Common myeloid progenitor, CD34-positive (primary cell): ENCODE data around the gene GNE.
"Not testable (repeated sequence)": the region's sequence is repeated elsewhere in the genome, so short reads cannot be mapped to it uniquely, and the experiment has no call there.

Experiments used
- CTCF ChIA-PET: fragments of 350-600 bp; sonication (Branson Sonifier 250); formaldehyde crosslinking; loops from one replicate; lab custom pipeline; 2021; ENCODE audit warnings: antibody characterized with exemption; lab: Charles Lee
- POLR2A ChIA-PET: fragments of 350-600 bp; sonication (Branson Sonifier 250); formaldehyde crosslinking; loops from one replicate; lab custom pipeline; 2021; ENCODE audit warnings: antibody characterized with exemption; lab: Charles Lee
- DNase-seq, 3 donors: peaks; one replicate each; pipeline versions ENCODE4 v3.0.0 to v3.0.0-alpha.2; 2013
- H3K27ac ChIP-seq, 2 experiments: 1 replicate in 1 of 2; 2 replicates in 1 of 2; pipeline ENCODE4 v1.7.0; 2013; ENCODE audit warnings: inconsistent platforms in 2 of 2, low read length in 2 of 2, mild to moderate bottlenecking in 2 of 2, low read depth in 1 of 2, moderate library complexity in 1 of 2; ENCODE audit not compliant: severe bottlenecking in 2 of 2, insufficient read depth in 1 of 2, poor library complexity in 1 of 2
- H3K27me3 ChIP-seq, 5 experiments: replicated peaks in 2 of 5; 1 replicate in 3 of 5; 2 replicates in 2 of 5; pipeline versions ENCODE4 v1.6.1 to v1.7.0; 2013; ENCODE audit warnings: low read length in 4 of 5, mild to moderate bottlenecking in 2 of 5, moderate library complexity in 2 of 5, inconsistent platforms in 1 of 5; ENCODE audit not compliant: insufficient read depth in 5 of 5, control insufficient read depth in 4 of 5
- H3K36me3 ChIP-seq, 4 experiments: 1 replicate in 2 of 4; 2 replicates in 2 of 4; pipeline versions ENCODE4 v1.6.1 to v1.7.0; 2013; ENCODE audit warnings: low read length in 3 of 4, control low read depth in 1 of 4, mild to moderate bottlenecking in 1 of 4; ENCODE audit not compliant: control insufficient read depth in 4 of 4, insufficient read depth in 4 of 4
- H3K4me1 ChIP-seq, 4 experiments: 1 replicate in 3 of 4; 2 replicates in 1 of 4; pipeline versions ENCODE4 v1.6.1 to v1.7.1; 2013; ENCODE audit warnings: low read length in 3 of 4, mild to moderate bottlenecking in 3 of 4, control low read depth in 1 of 4, inconsistent platforms in 1 of 4, moderate library complexity in 1 of 4; ENCODE audit not compliant: control insufficient read depth in 4 of 4, insufficient read depth in 4 of 4; ENCODE audit errors: control extremely low read depth in 1 of 4
- H3K4me3 ChIP-seq, 7 experiments: 1 replicate in 4 of 7; 2 replicates in 3 of 7; pipeline versions ENCODE4 v1.5.1 to v1.7.0; 2013; ENCODE audit warnings: mild to moderate bottlenecking in 7 of 7, low read length in 6 of 7, moderate library complexity in 6 of 7, inconsistent platforms in 2 of 7, low read depth in 2 of 7, control low read depth in 1 of 7; ENCODE audit not compliant: insufficient read depth in 4 of 7, control insufficient read depth in 1 of 7; ENCODE audit errors: extremely low read depth in 1 of 7
- H3K9me3 ChIP-seq, 5 experiments: 1 replicate in 4 of 5; 2 replicates in 1 of 5; pipeline versions ENCODE4 v1.6.1 to v1.7.1; 2013; ENCODE audit warnings: low read length in 4 of 5, mild to moderate bottlenecking in 2 of 5, inconsistent platforms in 1 of 5, low read depth in 1 of 5, moderate library complexity in 1 of 5; ENCODE audit not compliant: control insufficient read depth in 4 of 5, insufficient read depth in 2 of 5; ENCODE audit errors: control extremely low read depth in 1 of 5
- WGBS: methylation state at CpG from one replicate; pipeline ENCODE4 v1.1.5; 2013; ENCODE audit not compliant: insufficient coverage; 5-methylcytosine and 5-hydroxymethylcytosine counted together

Gene GNE

GRCh38 chr9:36180243-36180642 lies 78.0 kb downstream of the GNE start:
- H3K27ac ChIP-seq, H3K9me3 ChIP-seq, H3K4me3 ChIP-seq, CTCF ChIA-PET, DNase-seq, H3K36me3 ChIP-seq, H3K4me1 ChIP-seq, H3K27me3 ChIP-seq, POLR2A ChIA-PET: not testable (repeated sequence)
- WGBS: 100% methylated on average over 3 of the region's 6 CpGs

- 96% methylated on average over 2 of the region's 4 CpGs for WGBS
- no peaks in the 10 kb centered on the region for H3K4me1 ChIP-seq
- CTCF ChIA-PET: interaction anchor here (1.0 to 1.7 kb wide), 4 partner anchors 11 to 16 kb away, joined by 3 to 5 read pairs (median 4); partner anchors contain the start of gene CLTA
- H3K27ac ChIP-seq: no peak overlapping the region
- POLR2A ChIA-PET: interaction anchor here (1.2 kb wide), 1 partner anchor 65 kb away, joined by 4 read pairs; no protein-coding TSS in a partner anchor
- no peak for DNase-seq
- no peaks in the 10 kb centered on the region for H3K27me3 ChIP-seq
- no peak overlapping the region for H3K4me3 ChIP-seq
- H3K9me3 ChIP-seq: no peaks in the 10 kb centered on the region
- no peaks in the 10 kb centered on the region for H3K36me3 ChIP-seq
These were observed 80.7 kb downstream of the GNE start for GRCh38 chr9:36177571-36177970.

- POLR2A ChIA-PET: interaction anchor here (0.5 kb wide), 1 partner anchor 11 kb away, joined by 4 read pairs; no protein-coding TSS in a partner anchor
- DNase-seq, H3K36me3 ChIP-seq, H3K4me3 ChIP-seq, H3K9me3 ChIP-seq, H3K27ac ChIP-seq, H3K27me3 ChIP-seq, H3K4me1 ChIP-seq: not testable (repeated sequence)
- CTCF ChIA-PET: interaction anchor here (1.0 to 2.2 kb wide), 3 partner anchors 9 to 74 kb away, joined by 3 to 11 read pairs (median 3); no protein-coding TSS in a partner anchor
- 99% methylated on average over 9 of the region's 10 CpGs for WGBS
These were observed 81.8 kb downstream of the GNE start for GRCh38 chr9:36176496-36176895.

GRCh38 chr9:36175209-36175608 lies 83.0 kb downstream of the GNE start:
- H3K36me3 ChIP-seq, H3K9me3 ChIP-seq, POLR2A ChIA-PET, H3K4me3 ChIP-seq, H3K27me3 ChIP-seq, H3K27ac ChIP-seq, H3K4me1 ChIP-seq, DNase-seq: not testable (repeated sequence)
- CTCF ChIA-PET: interaction anchor here (2.2 kb wide), 1 partner anchor 8 kb away, joined by 11 read pairs; no protein-coding TSS in a partner anchor
- 94% methylated on average over 2 of the region's 3 CpGs for WGBS

GRCh38 chr9:36174731-36175130 lies 83.5 kb downstream of the GNE start:
- CTCF ChIA-PET: interaction anchor here (1.4 to 2.2 kb wide), 2 partner anchors 8 to 15 kb away, joined by 3 to 11 read pairs; no protein-coding TSS in a partner anchor
- H3K9me3 ChIP-seq: no peaks in the 10 kb centered on the region
- POLR2A ChIA-PET: no interaction called here
- H3K36me3 ChIP-seq: no peaks in the 10 kb centered on the region
- peaks cover 0 to 2% (median 0%) of the 10 kb centered on the region in 4 experiments for H3K4me1 ChIP-seq
- DNase-seq: no peak
- no peak overlapping the region for H3K27ac ChIP-seq
- no peak overlapping the region for H3K4me3 ChIP-seq
- no peaks in the 10 kb centered on the region for H3K27me3 ChIP-seq
- WGBS: 96% methylated on average over 3 of the region's 3 CpGs

GRCh38 chr9:36174271-36174670 lies 84.0 kb downstream of the GNE start:
- no peaks in the 10 kb centered on the region for H3K36me3 ChIP-seq
- no peak for DNase-seq
- CTCF ChIA-PET: interaction anchor here (1.4 to 13.7 kb wide), 4 partner anchors 7 to 104 kb away, joined by 3 to 214 read pairs (median 8); no protein-coding TSS in a partner anchor
- POLR2A ChIA-PET: no interaction called here
- no peaks in the 10 kb centered on the region for H3K27me3 ChIP-seq
- H3K9me3 ChIP-seq: no peaks in the 10 kb centered on the region
- H3K4me1 ChIP-seq: peaks cover 0 to 4% (median 0%) of the 10 kb centered on the region in 4 experiments
- 94% methylated on average over 2 of the region's 7 CpGs for WGBS
- no peak overlapping the region for H3K27ac ChIP-seq
- no peak overlapping the region for H3K4me3 ChIP-seq

GRCh38 chr9:36173861-36174260 lies 84.4 kb downstream of the GNE start:
- peaks cover 0 to 2% (median 0%) of the 10 kb centered on the region in 5 experiments for H3K27me3 ChIP-seq
- 100% methylated on average over 2 of the region's 2 CpGs for WGBS
- no peak overlapping the region for H3K27ac ChIP-seq
- no peaks in the 10 kb centered on the region for H3K36me3 ChIP-seq
- CTCF ChIA-PET: interaction anchor here (1.4 to 13.7 kb wide), 3 partner anchors 16 to 104 kb away, joined by 3 to 214 read pairs (median 4); no protein-coding TSS in a partner anchor
- DNase-seq: no peak
- H3K4me3 ChIP-seq: no peak overlapping the region
- peaks cover 0 to 4% (median 0%) of the 10 kb centered on the region in 4 experiments for H3K4me1 ChIP-seq
- POLR2A ChIA-PET: no interaction called here
- no peaks in the 10 kb centered on the region for H3K9me3 ChIP-seq
